Islet precursor cell (in vitro differentiated cells): ENCODE results near the gene TMEM145.
A peak's percentile ranks its signal among the peaks of the same experiment; 100 is the strongest.

Source experiments
- DNase-seq: peaks from one replicate; pipeline ENCODE4 v3.0.0-alpha.2; 2018

Gene TMEM145

GRCh38 chr19:42290136-42290522 is 23.0 kb upstream of the TMEM145 start:
- no peak for DNase-seq

GRCh38 chr19:42290523-42291434 is 22.3 kb upstream of the TMEM145 start:
- DNase-seq: peak; percentile 78

GRCh38 chr19:42291435-42291810 is 21.7 kb upstream of the TMEM145 start:
- DNase-seq: no peak

- no peak for DNase-seq
These were observed 20.8 kb upstream of the TMEM145 start for GRCh38 chr19:42292042-42292960.

GRCh38 chr19:42292963-42293362 is 20.1 kb upstream of the TMEM145 start:
- no peak for DNase-seq

- no peak for DNase-seq
These were observed 19.6 kb upstream of the TMEM145 start for GRCh38 chr19:42293540-42293939.

- no peak for DNase-seq
These were observed 19.2 kb upstream of the TMEM145 start for GRCh38 chr19:42293948-42294347.

GRCh38 chr19:42294471-42295137 is 18.5 kb upstream of the TMEM145 start:
- DNase-seq: no peak

GRCh38 chr19:42295342-42295741 is 17.8 kb upstream of the TMEM145 start:
- no peak for DNase-seq

- peak; percentile 91 for DNase-seq
These were observed 17.1 kb upstream of the TMEM145 start for GRCh38 chr19:42295831-42296525.

- peak; percentile 43 for DNase-seq
These were observed 16.1 kb upstream of the TMEM145 start for GRCh38 chr19:42297039-42297438.

GRCh38 chr19:42301646-42302203 is 11.4 kb upstream of the TMEM145 start, which contains the start of gene PRR19:
TSS of gene PRR19 (plus strand) at chr19:42302132. CDS start at chr19:42309585, 7,453 bp downstream.
- DNase-seq: no peak

- no peak for DNase-seq
These were observed 10.0 kb upstream of the TMEM145 start for GRCh38 chr19:42303101-42303464.

GRCh38 chr19:42303876-42304275 is 9.2 kb upstream of the TMEM145 start:
- DNase-seq: no peak

- no peak for DNase-seq
These were observed 6.5 kb upstream of the TMEM145 start for GRCh38 chr19:42306646-42307045.

- no peak for DNase-seq
These were observed 3.4 kb upstream of the TMEM145 start for GRCh38 chr19:42309686-42310085.

- no peak for DNase-seq
These were observed 1.5 kb upstream of the TMEM145 start for GRCh38 chr19:42311657-42312056.

- no peak for DNase-seq
These were observed 739 bp upstream of the TMEM145 start for GRCh38 chr19:42312370-42312769.

GRCh38 chr19:42313840-42314755 is 989 bp downstream of the TMEM145 start:
- DNase-seq: no peak

GRCh38 chr19:42315024-42315423 is 1.9 kb downstream of the TMEM145 start:
- DNase-seq: no peak
